Peyer's patch (tissue), 4 donors: ENCODE results near the gene KLHL4.

Source experiments
- POLR2A ChIP-seq, 2 donors: fragments of 450-650 bp; IDR thresholded peaks; one replicate each; pipeline ENCODE4 v1.5.1; 2017; ENCODE audit warnings: antibody characterized with exemption in 2 of 2, mild to moderate bottlenecking in 2 of 2, moderate library complexity in 2 of 2
- TF ChIP-seq, protein P1 (sequence below), 6 experiments: fragments of 450-650 bp in 4 of 6; fragments of 200-600 bp in 2 of 6; sonication (generic) in 1 of 6; IDR thresholded peaks; one replicate each; pipeline ENCODE4 v1.5.1; 2017 to 2019; ENCODE audit warnings: antibody characterized with exemption in 6 of 6, mild to moderate bottlenecking in 3 of 6, moderate library complexity in 1 of 6

DNA sequence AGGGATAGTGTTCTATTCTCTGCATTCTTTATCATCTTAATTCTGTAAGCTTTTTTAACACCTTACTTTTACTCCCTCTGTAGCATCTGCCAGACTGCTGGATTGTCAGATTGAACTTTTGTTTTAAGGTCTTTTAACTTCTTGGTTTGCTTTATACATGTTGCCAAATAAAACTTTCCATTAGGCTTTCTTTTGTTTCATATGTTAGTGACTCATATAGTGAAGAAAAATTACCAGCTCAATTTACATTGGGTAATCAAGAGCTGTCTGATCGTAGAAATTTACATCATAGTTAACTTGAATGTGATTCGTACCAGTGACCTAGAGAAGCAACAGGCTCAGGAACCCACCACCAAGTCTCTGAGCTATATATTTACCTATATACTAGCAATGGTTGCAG, 28.5 kb upstream of the KLHL4 start:
- TF ChIP-seq, protein P1, sequence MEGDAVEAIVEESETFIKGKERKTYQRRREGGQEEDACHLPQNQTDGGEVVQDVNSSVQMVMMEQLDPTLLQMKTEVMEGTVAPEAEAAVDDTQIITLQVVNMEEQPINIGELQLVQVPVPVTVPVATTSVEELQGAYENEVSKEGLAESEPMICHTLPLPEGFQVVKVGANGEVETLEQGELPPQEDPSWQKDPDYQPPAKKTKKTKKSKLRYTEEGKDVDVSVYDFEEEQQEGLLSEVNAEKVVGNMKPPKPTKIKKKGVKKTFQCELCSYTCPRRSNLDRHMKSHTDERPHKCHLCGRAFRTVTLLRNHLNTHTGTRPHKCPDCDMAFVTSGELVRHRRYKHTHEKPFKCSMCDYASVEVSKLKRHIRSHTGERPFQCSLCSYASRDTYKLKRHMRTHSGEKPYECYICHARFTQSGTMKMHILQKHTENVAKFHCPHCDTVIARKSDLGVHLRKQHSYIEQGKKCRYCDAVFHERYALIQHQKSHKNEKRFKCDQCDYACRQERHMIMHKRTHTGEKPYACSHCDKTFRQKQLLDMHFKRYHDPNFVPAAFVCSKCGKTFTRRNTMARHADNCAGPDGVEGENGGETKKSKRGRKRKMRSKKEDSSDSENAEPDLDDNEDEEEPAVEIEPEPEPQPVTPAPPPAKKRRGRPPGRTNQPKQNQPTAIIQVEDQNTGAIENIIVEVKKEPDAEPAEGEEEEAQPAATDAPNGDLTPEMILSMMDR (IDR thresholded peaks at IDR 0.05): no peak
- TF ChIP-seq POLR2A (IDR thresholded peaks at IDR 0.05): no peak
